CD8-positive, alpha-beta memory T cell (primary cell): Measurements from ENCODE around the gene RYR2. TPM values are rescaled to one million over a fixed set of nuclear protein-coding genes. Genes with fewer than 3 reads are reported as not detected.

Experiments used
- CTCF ChIA-PET: fragments of 350-600 bp; sonication (Branson Sonifier 250); formaldehyde crosslinking; loops from one replicate; lab custom pipeline; 2021; ENCODE audit warnings: antibody characterized with exemption; lab: Charles Lee
- POLR2A ChIA-PET: fragments of 350-600 bp; sonication (Branson Sonifier 250); formaldehyde crosslinking; loops from one replicate; lab custom pipeline; 2021; ENCODE audit warnings: antibody characterized with exemption; lab: Charles Lee
- DNase-seq, 5 donors: peaks; one replicate each; pipeline versions ENCODE4 v3.0.0 to v3.0.0-alpha.2; 2020 to 2022; ENCODE audit warnings: mixed read lengths in 1 of 5
- H3K27ac ChIP-seq: one replicate; pipeline ENCODE4 v1.7.0; 2013; ENCODE audit warnings: low read depth, mild to moderate bottlenecking, low read length, moderate library complexity
- H3K27me3 ChIP-seq: 2 replicates; pipeline ENCODE4 v1.7.0; 2013; ENCODE audit warnings: low read length, mild to moderate bottlenecking; ENCODE audit not compliant: insufficient read depth, poor library complexity, severe bottlenecking
- H3K36me3 ChIP-seq: 2 replicates; pipeline ENCODE4 v1.7.0; 2013; ENCODE audit warnings: mild to moderate bottlenecking, low read length, moderate library complexity; ENCODE audit not compliant: insufficient read depth
- H3K4me1 ChIP-seq: 2 replicates; pipeline ENCODE4 v1.7.0; 2013; ENCODE audit warnings: mild to moderate bottlenecking, low read length, moderate library complexity; ENCODE audit not compliant: insufficient read depth
- H3K4me3 ChIP-seq: 2 replicates; pipeline ENCODE4 v1.7.0; 2013; ENCODE audit warnings: mild to moderate bottlenecking, low read length
- H3K9me3 ChIP-seq: 2 replicates; pipeline ENCODE4 v1.7.0; 2013; ENCODE audit warnings: mild to moderate bottlenecking, low read length
- H3K27ac Mint-ChIP-seq, 8 donors: one replicate each; pipeline ENCODE4 v1.8.0; 2020 to 2021; ENCODE audit warnings: mixed read lengths in 8 of 8, mild to moderate bottlenecking in 6 of 8, inconsistent platforms in 3 of 8, moderate library complexity in 3 of 8
- H3K27me3 Mint-ChIP-seq, 2 donors: one replicate each; pipeline ENCODE4 v1.8.0; 2020 to 2021; ENCODE audit warnings: mixed read lengths in 2 of 2, mild to moderate bottlenecking in 1 of 2, moderate library complexity in 1 of 2
- H3K36me3 Mint-ChIP-seq, 3 donors: one replicate each; pipeline ENCODE4 v1.8.0; 2020 to 2021; ENCODE audit warnings: mixed read lengths in 3 of 3, inconsistent platforms in 1 of 3, mild to moderate bottlenecking in 1 of 3
- H3K4me1 Mint-ChIP-seq, 3 donors: one replicate each; pipeline ENCODE4 v1.8.0; 2020 to 2021; ENCODE audit warnings: mixed read lengths in 3 of 3, inconsistent platforms in 1 of 3, mild to moderate bottlenecking in 1 of 3
- H3K4me3 Mint-ChIP-seq, 7 donors: one replicate each; pipeline ENCODE4 v1.8.0; 2020 to 2021; ENCODE audit warnings: mixed read lengths in 7 of 7, mild to moderate bottlenecking in 6 of 7, moderate library complexity in 4 of 7, inconsistent platforms in 2 of 7
- H3K9me3 Mint-ChIP-seq, 5 donors: one replicate each; pipeline ENCODE4 v1.8.0; 2020 to 2022; ENCODE audit warnings: mixed read lengths in 5 of 5, mild to moderate bottlenecking in 3 of 5, moderate library complexity in 2 of 5, inconsistent platforms in 1 of 5
- polyA plus RNA-seq: library from polyadenylated mRNA; unstranded; fragments of 300-500 nt; fragmentation: Illumina TruSeq; gene quantifications from one replicate; pipeline ENCODE4 v1.2.3, GENCODE V29; 2021
- total RNA-seq, 2 experiments: library from RNA; stranded (reverse); gene quantifications; one replicate each; pipeline ENCODE4 v1.2.3, GENCODE V29; 2021

RYR2 gene
- total and polyA plus RNA-seq, 3 experiments from 2014 or later, result 0.06 to 0.13 (median 0.11) TPM

- no peak for DNase-seq
- Histone ChIP-seq H3K36me3 (no peaks in the 10 kb centered on the region), H3K9me3 (no peaks in the 10 kb centered on the region), H3K4me1 (no peaks in the 10 kb centered on the region), H3K4me3 (no peak overlapping the region), H3K27me3 (peaks cover 6% of the 10 kb centered on the region), H3K27ac (no peak overlapping the region)
- no peak overlapping the region for H3K4me3 Mint-ChIP-seq
- no peak overlapping the region for H3K27ac Mint-ChIP-seq
- CTCF ChIA-PET, result no interaction called here
- no peaks in the 10 kb centered on the region for H3K36me3 Mint-ChIP-seq
- POLR2A ChIA-PET, result no interaction called here
- H3K4me1 Mint-ChIP-seq, result peaks cover 7 to 22% (median 19%) of the 10 kb centered on the region in 3 donors
- peaks cover 16 to 46% of the 10 kb centered on the region in 2 donors for H3K27me3 Mint-ChIP-seq
- peaks cover 0 to 3% (median 0%) of the 10 kb centered on the region in 5 donors for H3K9me3 Mint-ChIP-seq
Observed at GRCh38 chr1:237045278-237046016, 3.5 kb downstream of the RYR2 start.

DNA sequence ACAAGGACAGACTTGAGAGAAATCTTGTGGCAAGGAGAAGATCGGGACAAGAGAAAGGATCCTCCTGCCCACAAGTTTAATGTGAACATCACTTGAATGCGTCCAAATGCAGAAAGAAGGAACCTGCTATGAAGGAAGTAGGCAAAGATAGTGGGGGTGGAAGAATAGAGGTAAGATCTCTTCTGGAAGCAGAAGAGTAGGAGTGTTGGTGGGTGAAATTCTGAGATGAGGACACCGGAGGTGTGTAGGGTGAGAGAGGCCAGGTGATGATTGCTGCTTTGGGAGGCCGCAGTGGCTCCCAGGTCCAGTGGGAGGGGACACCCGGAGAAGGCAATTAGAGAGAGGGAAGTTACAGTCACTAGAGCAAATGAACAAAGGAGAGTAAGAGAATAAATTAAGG, 6.8 kb downstream of the RYR2 start:
- Mint-ChIP-seq H3K36me3 (no peaks in the 10 kb centered on the region), H3K4me1 (peaks cover 0 to 5% (median 3%) of the 10 kb centered on the region in 3 donors), H3K9me3 (peaks cover 0 to 3% (median 0%) of the 10 kb centered on the region in 5 donors), H3K27me3 (peaks cover 13 to 45% of the 10 kb centered on the region in 2 donors), H3K4me3 (no peak overlapping the region), H3K27ac (no peak overlapping the region)
- no peak overlapping the region for H3K4me3 ChIP-seq
- no peaks in the 10 kb centered on the region for H3K4me1 ChIP-seq
- ChIA-PET CTCF (no interaction called here), POLR2A (no interaction called here)
- H3K9me3 ChIP-seq, result no peaks in the 10 kb centered on the region
- H3K36me3 ChIP-seq, result no peaks in the 10 kb centered on the region
- H3K27ac ChIP-seq, result no peak overlapping the region
- no peaks in the 10 kb centered on the region for H3K27me3 ChIP-seq
- DNase-seq, result no peak

- H3K4me1 ChIP-seq, result no peaks in the 10 kb centered on the region
- no peaks in the 10 kb centered on the region for H3K36me3 ChIP-seq
- no peak for DNase-seq
- ChIA-PET POLR2A (no interaction called here), CTCF (no interaction called here)
- H3K27ac ChIP-seq, result no peak overlapping the region
- H3K4me3 ChIP-seq, result no peak overlapping the region
- no peaks in the 10 kb centered on the region for H3K9me3 ChIP-seq
- Mint-ChIP-seq H3K4me1 (no peaks in the 10 kb centered on the region), H3K36me3 (no peaks in the 10 kb centered on the region), H3K9me3 (peaks cover 0 to 3% (median 0%) of the 10 kb centered on the region in 5 donors), H3K4me3 (no peak overlapping the region), H3K27ac (no peak overlapping the region), H3K27me3 (peaks cover 18 to 47% of the 10 kb centered on the region in 2 donors)
- H3K27me3 ChIP-seq, result no peaks in the 10 kb centered on the region
Observed at GRCh38 chr1:237050185-237050584, 8.2 kb downstream of the RYR2 start.

- no peak overlapping the region for H3K27ac ChIP-seq
- CTCF ChIA-PET, result no interaction called here
Observed at GRCh38 chr1:237050915-237051314, 8.9 kb downstream of the RYR2 start.

GRCh38 chr1:237054313-237054712, 12.3 kb downstream of the RYR2 start:
- Histone ChIP-seq H3K27ac (no peak overlapping the region), H3K4me3 (no peak overlapping the region), H3K9me3 (no peaks in the 10 kb centered on the region), H3K27me3 (no peaks in the 10 kb centered on the region), H3K36me3 (no peaks in the 10 kb centered on the region), H3K4me1 (no peaks in the 10 kb centered on the region)
- Mint-ChIP-seq H3K9me3 (peaks cover 0 to 10% (median 0%) of the 10 kb centered on the region in 5 donors), H3K36me3 (no peaks in the 10 kb centered on the region), H3K4me3 (no peak overlapping the region), H3K27ac (no peak overlapping the region), H3K27me3 (peaks cover 13 to 44% of the 10 kb centered on the region in 2 donors), H3K4me1 (no peaks in the 10 kb centered on the region)
- CTCF ChIA-PET, result no interaction called here
- POLR2A ChIA-PET, result no interaction called here
- no peak for DNase-seq

More at GRCh38 chr1:237050915-237051314, 8.9 kb downstream of the RYR2 start:
- H3K27ac Mint-ChIP-seq, result no peak overlapping the region
- Histone ChIP-seq H3K9me3 (no peaks in the 10 kb centered on the region), H3K36me3 (no peaks in the 10 kb centered on the region), H3K4me3 (no peak overlapping the region), H3K27me3 (no peaks in the 10 kb centered on the region), H3K4me1 (no peaks in the 10 kb centered on the region)
- H3K27me3 Mint-ChIP-seq, result peaks cover 14 to 46% of the 10 kb centered on the region in 2 donors
- POLR2A ChIA-PET, result no interaction called here
- no peaks in the 10 kb centered on the region for H3K36me3 Mint-ChIP-seq
- H3K4me1 Mint-ChIP-seq, result no peaks in the 10 kb centered on the region
- DNase-seq, result no peak
- peaks cover 0 to 8% (median 0%) of the 10 kb centered on the region in 5 donors for H3K9me3 Mint-ChIP-seq
- no peak overlapping the region for H3K4me3 Mint-ChIP-seq

- no peak overlapping the region for H3K27ac ChIP-seq
- no peak for DNase-seq
- H3K4me3 ChIP-seq, result no peak overlapping the region
- Mint-ChIP-seq H3K9me3 (peaks cover 0 to 7% (median 0%) of the 10 kb centered on the region in 5 donors), H3K4me1 (no peaks in the 10 kb centered on the region), H3K27ac (no peak overlapping the region), H3K4me3 (no peak overlapping the region), H3K27me3 (peaks cover 7 to 19% of the 10 kb centered on the region in 2 donors), H3K36me3 (no peaks in the 10 kb centered on the region)
- H3K36me3 ChIP-seq, result no peaks in the 10 kb centered on the region
- POLR2A ChIA-PET, result no interaction called here
- H3K27me3 ChIP-seq, result no peaks in the 10 kb centered on the region
- no peaks in the 10 kb centered on the region for H3K9me3 ChIP-seq
- CTCF ChIA-PET, result no interaction called here
- H3K4me1 ChIP-seq, result no peaks in the 10 kb centered on the region
Observed at GRCh38 chr1:237058470-237058869, 16.5 kb downstream of the RYR2 start.

GRCh38 chr1:237059244-237059643, 17.3 kb downstream of the RYR2 start:
- Histone ChIP-seq H3K27me3 (no peaks in the 10 kb centered on the region), H3K4me3 (no peak overlapping the region), H3K27ac (no peak overlapping the region), H3K9me3 (no peaks in the 10 kb centered on the region), H3K4me1 (no peaks in the 10 kb centered on the region), H3K36me3 (no peaks in the 10 kb centered on the region)
- H3K4me1 Mint-ChIP-seq, result no peaks in the 10 kb centered on the region
- no peak overlapping the region for H3K4me3 Mint-ChIP-seq
- peaks cover 0 to 7% (median 0%) of the 10 kb centered on the region in 5 donors for H3K9me3 Mint-ChIP-seq
- no peak for DNase-seq
- H3K27me3 Mint-ChIP-seq, result peaks cover 5 to 18% of the 10 kb centered on the region in 2 donors
- ChIA-PET POLR2A (no interaction called here), CTCF (no interaction called here)
- no peak overlapping the region for H3K27ac Mint-ChIP-seq
- H3K36me3 Mint-ChIP-seq, result no peaks in the 10 kb centered on the region

DNA sequence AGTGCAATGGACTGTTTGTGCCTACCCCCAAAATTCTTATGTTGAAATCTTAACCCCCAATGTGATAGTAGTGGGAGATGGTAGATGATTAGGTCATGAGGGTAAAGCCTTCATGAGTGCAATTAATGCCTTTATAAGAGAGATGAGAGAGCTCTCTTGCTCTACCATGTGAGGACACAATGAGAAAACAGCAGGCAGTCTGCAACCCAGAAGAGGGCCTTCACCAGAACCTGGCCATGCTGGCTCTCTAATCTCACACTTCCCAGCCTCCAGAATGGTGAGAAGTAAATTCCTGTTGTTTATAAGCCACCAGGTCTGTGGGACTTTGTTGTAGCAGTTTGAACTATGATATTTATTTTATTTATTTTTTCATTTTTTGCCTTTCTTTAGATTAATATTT, 21.0 kb downstream of the RYR2 start:
- no peak for DNase-seq
- H3K4me3 ChIP-seq, result no peak overlapping the region
- Mint-ChIP-seq H3K4me3 (no peak overlapping the region), H3K9me3 (peaks cover 0 to 3% (median 0%) of the 10 kb centered on the region in 5 donors), H3K4me1 (no peaks in the 10 kb centered on the region), H3K36me3 (no peaks in the 10 kb centered on the region), H3K27me3 (peaks cover 9 to 18% of the 10 kb centered on the region in 2 donors), H3K27ac (no peak overlapping the region)
- ChIA-PET CTCF (no interaction called here), POLR2A (no interaction called here)
- H3K27me3 ChIP-seq, result no peaks in the 10 kb centered on the region
- H3K36me3 ChIP-seq, result no peaks in the 10 kb centered on the region
- H3K4me1 ChIP-seq, result no peaks in the 10 kb centered on the region
- no peaks in the 10 kb centered on the region for H3K9me3 ChIP-seq
- no peak overlapping the region for H3K27ac ChIP-seq
